Measurements from ENCODE around the gene TRUB2. TPM values are rescaled to one million over a fixed set of nuclear protein-coding genes. Genes with fewer than 3 reads are reported as not detected.

TRUB2 gene
- total and polyA plus RNA-seq, 2 of the 8 experiments (the other 6 are each of a cell fraction or from before 2014, with no cell fraction given): 20.7 to 37.8 TPM

GRCh38 chr9:128317629-128318028 is 4.6 kb downstream of the TRUB2 start:
- Histone ChIP-seq H2BK5ac (ENCODE audit: low read depth, low read length) (no peak overlapping the region), H3K9me3 (ENCODE audit: insufficient read depth in 2 of 2, low read depth in 1 of 2, low read length in 1 of 2) (no peaks in the 10 kb centered on the region), H4K20me1 (replicated peaks in 1 of 2; ENCODE audit: control insufficient read depth in 1 of 2, insufficient read depth in 2 of 2, low read length in 2 of 2) (no peaks in the 10 kb centered on the region), H2AFZ (ENCODE audit: low read length) (no peak overlapping the region), H4K5ac (ENCODE audit: insufficient read length, low read depth, low read length) (no peak overlapping the region), H3K4me2 (ENCODE audit: insufficient read depth in 1 of 2, low read depth in 2 of 2, low read length in 2 of 2) (no peak overlapping the region), H3K79me2 (ENCODE audit: control insufficient read depth in 1 of 2, insufficient read depth in 2 of 2, low read length in 2 of 2) (peaks cover 0 to 13% of the 10 kb centered on the region in 2 experiments; a peak in 2 of 4 replicates), H3K9ac (replicated peaks in 1 of 4; ENCODE audit: extremely low read depth in 1 of 4, low read depth in 3 of 4, low read length in 3 of 4) (no peak overlapping the region), H3K27ac (ENCODE audit: low read depth, low read length) (no peak overlapping the region), H3K56ac (replicated peaks; ENCODE audit: insufficient read length, low read depth, low read length) (no peak overlapping the region), H3K4ac (replicated peaks; ENCODE audit: insufficient read length, low read depth, low read length) (no peak overlapping the region), H2AK5ac (ENCODE audit: low read depth, low read length) (no peak overlapping the region), H2BK20ac (ENCODE audit: low read length) (no peak overlapping the region), H3K79me1 (ENCODE audit: low read depth, low read length) (peaks cover 4% of the 10 kb centered on the region; the same call in 1 of the 2 replicates), H3K27me3 (replicated peaks in 1 of 4; ENCODE audit: control insufficient read depth in 3 of 4, extremely low read depth in 1 of 4, insufficient read depth in 3 of 4, low read length in 3 of 4) (no peaks in the 10 kb centered on the region), H3K14ac (ENCODE audit: insufficient read length) (no peak overlapping the region), H4K8ac (ENCODE audit: extremely low read depth, insufficient read depth, low read length) (no peak overlapping the region), H3K4me1 (replicated peaks in 1 of 4; ENCODE audit: control insufficient read depth in 3 of 4, insufficient read depth in 4 of 4, low read length in 3 of 4) (no peaks in the 10 kb centered on the region; a peak in 2 of 7 replicates), H3K18ac (ENCODE audit: extremely low read depth, low read length) (no peak overlapping the region), H2BK120ac (replicated peaks; ENCODE audit: low read depth, low read length) (no peak overlapping the region), H2BK12ac (ENCODE audit: low read depth, low read length) (no peak overlapping the region), H3K23ac (ENCODE audit: insufficient read length) (no peak overlapping the region), H4K91ac (replicated peaks; ENCODE audit: insufficient read length, low read length) (no peak overlapping the region), H3K4me3 (ENCODE audit: extremely low read depth in 1 of 4, insufficient read depth in 2 of 4, low read depth in 3 of 4, low read length in 4 of 4) (no peak overlapping the region), H3K36me3 (ENCODE audit: control insufficient read depth in 2 of 4, insufficient read depth in 4 of 4, low read length in 3 of 4) (peaks cover 0 to 32% (median 25%) of the 10 kb centered on the region in 4 experiments; a peak in 7 of 8 replicates), H3K23me2 (ENCODE audit: low read depth, low read length) (0 out of 2 replicates have a peak, but pooled peaks cover 2% of the 10 kb centered on the region), H2BK15ac (ENCODE audit: low read length) (no peak overlapping the region)
- DNase-seq (ENCODE audit: low read depth in 1 of 2, low spot score in 2 of 2) (no peak), FAIRE-seq (no peak)
- ChIA-PET POLR2A (ENCODE audit: partially characterized antibody) (interaction anchor here (1.3 to 1.5 kb wide), 2 partner anchors 9 to 11 kb away, joined by 3 to 4 read pairs; no protein-coding TSS in a partner anchor), CTCF (ENCODE audit: partially characterized antibody) (interaction anchor here (1.1 kb wide), 1 partner anchor 24 kb away, joined by 3 read pairs; no protein-coding TSS in a partner anchor)
- 87% methylated on average over 2 of the region's 2 CpGs; no CpG with 5 or more reads in 1 of the 2 experiments for WGBS, 2 experiments (ENCODE audit: extremely low coverage in 1 of 2, insufficient coverage in 1 of 2, insufficient read length in 1 of 2, insufficient replicate concordance in 2 of 2, low coverage in 1 of 2, low lambda C conversion rate in 2 of 2, missing lambda C conversion rate in 1 of 2)
- TF ChIP-seq ASH2L (IDR thresholded peaks at IDR 0.05; ENCODE audit: low read length) (no peak), KDM4A (IDR thresholded peaks at IDR 0.05; ENCODE audit: low read depth, low read length, severe bottlenecking) (no peak), SP4 (IDR thresholded peaks at IDR 0.05; ENCODE audit: low read length) (no peak), ATF2 (IDR thresholded peaks at IDR 0.05; ENCODE audit: low read length) (no peak), CREB1 (IDR thresholded peaks at IDR 0.05) (no peak), CTBP2 (IDR thresholded peaks at IDR 0.05; ENCODE audit: borderline replicate concordance, insufficient read depth, insufficient read length, low read length) (no peak), RFX5 (IDR thresholded peaks at IDR 0.05; ENCODE audit: borderline replicate concordance, low read depth, low read length) (no peak), TAF1 (IDR thresholded peaks at IDR 0.05; ENCODE audit: low read depth, low read length) (no peak), SIRT6 (IDR thresholded peaks at IDR 0.05; ENCODE audit: low read length) (no peak), TCF12 (IDR thresholded peaks at IDR 0.05; ENCODE audit: low read depth, low read length) (no peak), EZH2 (IDR thresholded peaks at IDR 0.05; ENCODE audit: low read depth, low read length, severe bottlenecking) (no peak), BCL11A (IDR thresholded peaks at IDR 0.05; ENCODE audit: low read depth in 2 of 2, low read length in 2 of 2) (no peak), MAFK (IDR thresholded peaks at IDR 0.05; ENCODE audit: low read depth, low read length) (no peak)
